ENCODE data around the gene SNAP47. TPM values are rescaled to one million over a fixed set of nuclear protein-coding genes. Genes with fewer than 3 reads are reported as not detected.

The SNAP47 gene
- total RNA-seq, 4 donors from 2014 or later, result 11.3 to 28.5 (median 20.2) TPM

DNA sequence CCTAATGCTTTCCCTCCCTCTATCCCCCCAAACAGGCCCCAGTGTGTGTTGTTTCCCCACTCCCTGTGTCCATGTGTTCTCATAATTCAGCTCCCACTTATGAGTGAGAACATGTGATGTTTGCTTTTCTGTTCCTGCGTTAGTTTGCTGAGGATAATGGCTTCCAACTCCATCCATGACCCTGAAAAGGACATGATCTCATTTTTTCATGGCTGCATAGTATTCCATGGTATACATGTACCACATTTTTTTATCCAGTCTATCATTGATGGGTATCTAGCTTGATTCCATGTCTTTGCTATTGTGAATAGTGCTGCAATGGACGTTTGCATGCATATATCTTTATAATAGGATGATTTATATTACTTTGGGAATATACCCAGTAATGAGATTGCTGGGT lies 89.0 kb downstream of the SNAP47 start:
- H3K27ac ChIP-seq, result no peak overlapping the region
- H3K9me3 ChIP-seq, result peaks cover 0 to 14% (median 5%) of the 10 kb centered on the region in 3 donors
- intact Hi-C loops (cut with DNase I), result no loop called here
- H3K36me3 ChIP-seq, result no peaks in the 10 kb centered on the region
- 38% methylated on average over 2 of the region's 2 CpGs for WGBS, 2 donors
- no peak for DNase-seq
- no peak overlapping the region for H3K4me3 ChIP-seq
- H3K27me3 ChIP-seq, result peaks cover 0 to 17% (median 0%) of the 10 kb centered on the region in 4 donors
- TF ChIP-seq POLR2A (IDR thresholded peaks at IDR 0.05) (no peak), CTCF (IDR thresholded peaks at IDR 0.05) (no peak)
- no peaks in the 10 kb centered on the region for H3K4me1 ChIP-seq

GRCh38 chr1:227828786-227829185 lies 93.6 kb downstream of the SNAP47 start:
- no peak for DNase-seq
- intact Hi-C loops (cut with DNase I), result no loop called here
- Histone ChIP-seq H3K9me3 (peaks cover 0 to 14% (median 5%) of the 10 kb centered on the region in 3 donors), H3K4me3 (no peak overlapping the region), H3K4me1 (no peaks in the 10 kb centered on the region), H3K27ac (no peak overlapping the region), H3K27me3 (peaks cover 0 to 17% (median 3%) of the 10 kb centered on the region in 4 donors), H3K36me3 (no peaks in the 10 kb centered on the region)
- 91 to 96% methylated on average over 2 to 3 of the region's 3 CpGs for WGBS, 2 donors
- no peak for TF ChIP-seq CTCF (IDR thresholded peaks at IDR 0.05)

Other genes with a start within 250 kb of the SNAP47 start
- gene ZNF678, start 171.9 kb upstream of the SNAP47 start, total RNA-seq, result 1 to 10 TPM; 1.5 to 7.6 (median 3.2) TPM
- 10 to 100 TPM; 13.4 to 20.0 (median 16.7) TPM for gene JMJD4, start 133 bp upstream of the SNAP47 start, total RNA-seq
- gene PRSS38, start 80.2 kb downstream of the SNAP47 start, total RNA-seq, result not detected
- 1 to 10 TPM; 1.7 to 5.9 (median 2.8) TPM for gene WNT9A, start 212.5 kb downstream of the SNAP47 start, total RNA-seq

All from esophagus squamous epithelium (tissue), 5 donors.